Prostate gland (tissue), 2 donors: ENCODE measurements around the gene CDHR1.

Experiments used
- CTCF ChIP-seq, 4 experiments: fragments of 200-600 bp in 2 of 4; fragments of 450-650 bp in 2 of 4; sonication (generic) in 2 of 4; IDR thresholded peaks; 1 replicate in 3 of 4; 2 replicates in 1 of 4; pipeline ENCODE4 v1.5.1; 2016 to 2019; ENCODE audit warnings: antibody characterized with exemption in 4 of 4, mild to moderate bottlenecking in 2 of 4, moderate library complexity in 2 of 4
- POLR2A ChIP-seq: fragments of 450-650 bp; IDR thresholded peaks from one replicate; pipeline ENCODE4 v1.6.1; 2016; ENCODE audit warnings: antibody characterized with exemption, mild to moderate bottlenecking
- POLR2AphosphoS5 ChIP-seq: sonication (generic); formaldehyde crosslinking; IDR thresholded peaks from one replicate; pipeline ENCODE4 v1.6.1; 2017; ENCODE audit warnings: antibody characterized with exemption

GRCh38 chr10:84177541-84178141 lies 16.7 kb upstream of the CDHR1 start:
- TF ChIP-seq CTCF (IDR thresholded peaks at IDR 0.05) (no peak), POLR2AphosphoS5 (no peak), POLR2A (no peak)
